ENCODE data around the gene SH2D7.

The SH2D7 gene

GRCh38 chr15:78127882-78128281 is 35.5 kb downstream of the SH2D7 start:
- no peak for DNase-seq (ENCODE audit: low read depth)
- H3K4me3 ChIP-seq (ENCODE audit: low read length), result no peak overlapping the region

GRCh38 chr15:78129077-78129750 is 36.9 kb downstream of the SH2D7 start:
- no peak for DNase-seq (ENCODE audit: low read depth)
- no peak for TF ChIP-seq CTCF (conservative IDR thresholded peaks at IDR 0.05; ENCODE audit: low read length)
- no peak overlapping the region for H3K4me3 ChIP-seq (ENCODE audit: low read length)

More at GRCh38 chr15:78127882-78128281, 35.5 kb downstream of the SH2D7 start:
- no peak for TF ChIP-seq CTCF (conservative IDR thresholded peaks at IDR 0.05; ENCODE audit: low read length)

GRCh38 chr15:78129751-78130287 is 37.5 kb downstream of the SH2D7 start:
- DNase-seq (ENCODE audit: low read depth), result no peak
- no peak overlapping the region for H3K4me3 ChIP-seq (ENCODE audit: low read length)
- TF ChIP-seq CTCF (conservative IDR thresholded peaks at IDR 0.05; ENCODE audit: low read length), result no peak

- peak overlapping the region; percentile 26; the same call in 1 of the 2 replicates for H3K4me3 ChIP-seq (ENCODE audit: low read length)
- TF ChIP-seq CTCF (conservative IDR thresholded peaks at IDR 0.05; ENCODE audit: low read length), result no peak
- no peak for DNase-seq (ENCODE audit: low read depth)
Measured at GRCh38 chr15:78130466-78131294, 38.3 kb downstream of the SH2D7 start.

- no peak; the same call in 1 of the 2 replicates for TF ChIP-seq CTCF (conservative IDR thresholded peaks at IDR 0.05; ENCODE audit: low read length)
- DNase-seq (ENCODE audit: low read depth), result peak; percentile 57
- H3K4me3 ChIP-seq (ENCODE audit: low read length), result peak within 1 kb of the TSS; percentile 75
Measured at GRCh38 chr15:78131295-78132061, 39.1 kb downstream of the SH2D7 start, which contains the start of gene CIB2. Gene CIB2, minus strand, starts transcription at chr15:78131445. Its CDS starts 230 bp downstream, at chr15:78131215.

DNA sequence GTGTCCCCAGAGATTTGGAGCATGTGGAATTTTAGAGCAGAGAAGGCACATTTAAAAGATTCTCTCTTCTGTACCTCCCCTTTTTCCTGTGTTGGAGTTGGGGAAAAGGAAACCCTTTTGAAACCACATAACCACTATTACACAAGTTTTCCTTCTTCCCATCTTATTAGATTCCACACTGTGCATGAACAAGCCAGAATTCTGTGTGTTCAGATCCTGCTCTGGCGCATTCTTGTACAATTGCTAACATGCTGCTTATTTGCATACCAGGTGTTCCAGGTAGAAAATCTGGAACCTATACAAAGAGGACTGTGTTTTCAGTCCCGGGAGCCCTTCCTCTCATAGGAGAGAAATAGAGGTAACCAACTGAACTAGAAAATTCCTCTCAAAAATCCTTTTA is 41.4 kb downstream of the SH2D7 start:
- no peak overlapping the region for H3K4me3 ChIP-seq (ENCODE audit: low read length)
- no peak for DNase-seq (ENCODE audit: low read depth)
- no peak for TF ChIP-seq CTCF (conservative IDR thresholded peaks at IDR 0.05; ENCODE audit: low read length)

Measured in AG10803 (cell line).